HepG2 (cell line): ENCODE measurements around the gene NOX3. TPM values are rescaled to one million over a fixed set of nuclear protein-coding genes. Genes with fewer than 3 reads are reported as not detected.

Experiments
- ATAC-seq: fragments of 200-7000 bp; cut with Tn5 transposase; 3 replicates; pipeline ENCODE4 v1.9.1; 2020; ENCODE audit warnings: mild to moderate bottlenecking, moderate library complexity
- BruUV-seq: library from RNA; stranded (reverse); fragments of 400-500 nt; replicated peaks from 2 replicates; lab custom pipeline; 2021; lab: Mats Ljungman, UMichigan
- CTCF ChIA-PET: fragments of 300-600 bp; formaldehyde crosslinking; extraction: SDS; loops from one replicate; lab custom pipeline; 2021; ENCODE audit warnings: low total read pairs, inconsistent platforms, low intra/inter-chr PET ratio; lab: Yijun Ruan, JAX
- POLR2A ChIA-PET: fragments of 350-600 bp; sonication (Branson Sonifier 250); formaldehyde crosslinking; loops from one replicate; lab custom pipeline; 2020; ENCODE audit warnings: antibody characterized with exemption, inconsistent platforms; lab: Yijun Ruan, JAX
- DNase-seq: peaks from one replicate; pipeline ENCODE4 v3.0.0-alpha.2; 2015; ENCODE audit warnings: low spot score
- FAIRE-seq: peaks from 3 replicates; lab custom pipeline; 2011; peaks lifted over from hg19 to GRCh38; lab: Jason Lieb, UNC
- H2AFZ ChIP-seq: one replicate; pipeline ENCODE4 v1.6.1; 2011; ENCODE audit warnings: low read length, inconsistent platforms
- H3K27ac ChIP-seq: fragments of 300-600 bp; 3 replicates; pipeline ENCODE4 v1.8.0; 2011; ENCODE audit warnings: mixed run types, mild to moderate bottlenecking, mixed read lengths, low read length, inconsistent platforms; ENCODE audit not compliant: insufficient read depth; ENCODE audit errors: extremely low read length
- H3K27me3 ChIP-seq, 2 experiments: fragments of 200-600 bp in 1 of 2; 2 replicates in 1 of 2; 3 replicates in 1 of 2; pipeline versions ENCODE4 v1.6.0 to v1.8.0; 2011; ENCODE audit warnings: low read length in 2 of 2, mild to moderate bottlenecking in 2 of 2, moderate library complexity in 2 of 2, inconsistent platforms in 1 of 2; ENCODE audit not compliant: insufficient read depth in 2 of 2, control insufficient read depth in 1 of 2
- H3K36me3 ChIP-seq, 2 experiments: fragments of 200-600 bp in 1 of 2; replicated peaks in 1 of 2; 2 replicates in 1 of 2; 3 replicates in 1 of 2; pipeline versions ENCODE4 v1.5.1 to v1.8.0; 2011; ENCODE audit warnings: low read length in 2 of 2, inconsistent platforms in 1 of 2; ENCODE audit not compliant: insufficient read depth in 2 of 2, control insufficient read depth in 1 of 2
- H3K4me1 ChIP-seq: 2 replicates; pipeline ENCODE4 v1.5.1; 2012; ENCODE audit warnings: low read length, inconsistent platforms; ENCODE audit not compliant: insufficient read depth
- H3K4me2 ChIP-seq: 2 replicates; pipeline ENCODE4 v1.6.0; 2011; ENCODE audit warnings: low read depth, low read length, inconsistent platforms
- H3K4me3 ChIP-seq, 3 experiments: fragments of 200-600 bp in 1 of 3; sonication (generic), shearing (Covaris generic) in 1 of 3; replicated peaks in 1 of 3; 2 replicates each; pipeline ENCODE4 v1.5.1; 2011 to 2016; ENCODE audit warnings: low read length in 3 of 3, inconsistent platforms in 2 of 3, low read depth in 2 of 3, mild to moderate bottlenecking in 2 of 3, control low read depth in 1 of 3, mixed read lengths in 1 of 3; ENCODE audit not compliant: insufficient read depth in 1 of 3
- H3K79me2 ChIP-seq: one replicate; pipeline ENCODE4 v1.6.1; 2011; ENCODE audit warnings: low read length, inconsistent platforms; ENCODE audit not compliant: insufficient read depth
- H3K9ac ChIP-seq: 2 replicates; pipeline ENCODE4 v1.6.0; 2011; ENCODE audit warnings: mild to moderate bottlenecking, low read depth, low read length, inconsistent platforms; ENCODE audit not compliant: insufficient read depth
- H3K9me3 ChIP-seq: 2 replicates; pipeline ENCODE4 v1.5.1; 2012; ENCODE audit warnings: mild to moderate bottlenecking, low read length
- H4K20me1 ChIP-seq: 2 replicates; pipeline ENCODE4 v1.6.0; 2011; ENCODE audit warnings: inconsistent platforms, mild to moderate bottlenecking, low read length, moderate library complexity; ENCODE audit not compliant: insufficient read depth
- SRSF9 ChIP-seq: fragments of 200-400 bp; formaldehyde crosslinking; IDR thresholded peaks from 2 replicates; pipeline ENCODE4 v1.6.1; 2018; ENCODE audit warnings: borderline replicate concordance, mild to moderate bottlenecking, low read depth, low read length; ENCODE audit not compliant: insufficient read depth, poor library complexity, severe bottlenecking
- ZFP62 ChIP-seq: sonication (generic); formaldehyde crosslinking; IDR thresholded peaks from 2 replicates; pipeline ENCODE4 v1.4.0; 2020; ENCODE audit warnings: missing genetic modification reagents
- ZNF510 ChIP-seq: sonication (generic); formaldehyde crosslinking; IDR thresholded peaks from 2 replicates; pipeline ENCODE4 v1.4.0; 2020; ENCODE audit warnings: low read depth, mild to moderate bottlenecking, missing genetic modification reagents
- WGBS: methylation state at CpG from one replicate; pipeline ENCODE4 v1.1.6; 2017; ENCODE audit warnings: low lambda C conversion rate; 5-methylcytosine and 5-hydroxymethylcytosine counted together
- in situ Hi-C: cut with HindIII; loops from 2 replicates; pipeline ENCODE4 v1.10.0; 2017; ENCODE audit warnings: low pct_unique_long_range_greater_than_20kb; ENCODE audit not compliant: extremely low pct_ligation_motif_present
- intact Hi-C: fragments of 100-400 bp; cut with micrococcal nuclease; formaldehyde crosslinking; loops from one replicate; pipeline ENCODE4 v1.10.0; 2022; ENCODE audit not compliant: unreplicated experiment
- polyA plus RNA-seq, 8 experiments: library from polyadenylated mRNA; depleted of rRNA in 3 of 8; stranded (reverse) in 7 of 8; unstranded in 1 of 8; fragments of >200 nt; fragmentation: Illumina TruSeq in 4 of 8; extraction: Trizol in 4 of 8; gene quantifications; 2 replicates each; pipeline versions ENCODE4 v1.2.1 to v1.2.3, GENCODE V29; 2011 to 2016; ENCODE audit warnings: low read depth in 4 of 8, missing spikeins in 1 of 8, mixed read lengths in 1 of 8; ENCODE audit not compliant: insufficient read depth in 1 of 8
- total RNA-seq, 5 experiments: library from RNA; depleted of rRNA; stranded (reverse); fragments of >200 nt; fragmentation: Illumina TruSeq; extraction: Trizol; gene quantifications; 2 replicates each; pipeline ENCODE4 v1.2.3, GENCODE V29; 2016; ENCODE audit warnings: low read depth in 1 of 5
- TF ChIP-seq, protein P1 (sequence below): sonication (generic); formaldehyde crosslinking; IDR thresholded peaks from 2 replicates; pipeline ENCODE4 v1.4.0; 2020; ENCODE audit warnings: mild to moderate bottlenecking, missing genetic modification reagents
- TF ChIP-seq, protein P2 (sequence below): sonication (generic); formaldehyde crosslinking; IDR thresholded peaks from 2 replicates; pipeline ENCODE4 v1.4.0; 2020; ENCODE audit warnings: missing genetic modification reagents
- TF ChIP-seq, protein P3 (sequence below): sonication (generic); formaldehyde crosslinking; IDR thresholded peaks from 2 replicates; pipeline ENCODE4 v1.4.0; 2020; ENCODE audit warnings: missing genetic modification reagents
- TF ChIP-seq, protein P4 (sequence below): sonication (generic); formaldehyde crosslinking; IDR thresholded peaks from 2 replicates; pipeline ENCODE4 v1.4.0; 2020; ENCODE audit warnings: low read depth, mild to moderate bottlenecking, missing genetic modification reagents
- TF ChIP-seq, protein P5 (sequence below): sonication (generic); formaldehyde crosslinking; IDR thresholded peaks from 2 replicates; pipeline ENCODE4 v1.4.0; 2020; ENCODE audit warnings: mild to moderate bottlenecking, missing genetic modification reagents

NOX3 gene
- total and polyA plus RNA-seq, 2 of the 13 experiments (the other 11 are each of a cell fraction or from before 2014, with no cell fraction given) = 0.09 to 0.18 TPM

DNA sequence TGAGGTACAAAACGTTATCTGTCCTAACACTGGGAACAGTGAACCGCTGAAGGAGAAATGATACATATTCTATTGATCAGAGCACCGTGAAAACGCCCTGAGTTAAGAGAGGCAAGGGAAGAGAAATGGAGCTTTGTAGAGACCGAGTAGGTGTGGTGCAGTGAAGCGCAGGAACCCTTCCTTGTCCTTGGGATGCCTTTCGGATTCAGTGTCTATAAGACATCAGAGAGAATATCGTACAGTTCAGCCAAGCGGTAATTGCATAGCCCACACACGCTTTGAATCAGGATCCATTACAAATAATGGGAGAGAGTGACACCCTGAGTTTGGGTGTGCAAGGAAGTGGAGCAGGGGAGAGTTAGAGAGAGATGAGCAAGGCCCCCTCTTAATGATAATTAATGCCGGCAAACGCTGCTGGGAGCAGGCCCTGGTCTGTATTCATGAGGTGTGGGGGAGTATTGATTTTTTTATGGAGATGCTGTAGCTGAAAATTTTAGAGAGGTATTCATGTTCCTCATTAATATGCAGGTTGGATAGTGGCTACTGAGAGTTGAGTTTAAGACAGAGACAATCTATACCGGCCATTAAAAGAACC is 20.7 kb downstream of the NOX3 start:
- ChIA-PET CTCF (no interaction called here), POLR2A (no interaction called here)
- BruUV-seq = no TSS peak
- Histone ChIP-seq H3K9me3 (no peaks in the 10 kb centered on the region), H3K4me1 (peaks cover 14% of the 10 kb centered on the region), H4K20me1 (no peaks in the 10 kb centered on the region), H3K36me3 (no peaks in the 10 kb centered on the region), H3K27ac (no peak overlapping the region), H3K79me2 (no peaks in the 10 kb centered on the region), H2AFZ (no peak overlapping the region), H3K4me2 (no peak overlapping the region), H3K27me3 (no peaks in the 10 kb centered on the region), H3K4me3 (no peak overlapping the region), H3K9ac (no peak overlapping the region)
- in situ Hi-C loops (no loop called here), intact Hi-C loops (no loop called here)
- 96% methylated on average over 13 of the region's 13 CpGs for WGBS
- FAIRE-seq (no peak), DNase-seq (no peak), ATAC-seq (no peak)
- TF ChIP-seq SRSF9 (no peak), ZFP62 (CRISPR knock-in tag) (no peak), ZNF510 (CRISPR knock-in tag) (no peak)
- TF ChIP-seq, protein P1, sequence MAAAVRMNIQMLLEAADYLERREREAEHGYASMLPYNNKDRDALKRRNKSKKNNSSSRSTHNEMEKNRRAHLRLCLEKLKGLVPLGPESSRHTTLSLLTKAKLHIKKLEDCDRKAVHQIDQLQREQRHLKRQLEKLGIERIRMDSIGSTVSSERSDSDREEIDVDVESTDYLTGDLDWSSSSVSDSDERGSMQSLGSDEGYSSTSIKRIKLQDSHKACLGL = no peak
- TF ChIP-seq, protein P2, sequence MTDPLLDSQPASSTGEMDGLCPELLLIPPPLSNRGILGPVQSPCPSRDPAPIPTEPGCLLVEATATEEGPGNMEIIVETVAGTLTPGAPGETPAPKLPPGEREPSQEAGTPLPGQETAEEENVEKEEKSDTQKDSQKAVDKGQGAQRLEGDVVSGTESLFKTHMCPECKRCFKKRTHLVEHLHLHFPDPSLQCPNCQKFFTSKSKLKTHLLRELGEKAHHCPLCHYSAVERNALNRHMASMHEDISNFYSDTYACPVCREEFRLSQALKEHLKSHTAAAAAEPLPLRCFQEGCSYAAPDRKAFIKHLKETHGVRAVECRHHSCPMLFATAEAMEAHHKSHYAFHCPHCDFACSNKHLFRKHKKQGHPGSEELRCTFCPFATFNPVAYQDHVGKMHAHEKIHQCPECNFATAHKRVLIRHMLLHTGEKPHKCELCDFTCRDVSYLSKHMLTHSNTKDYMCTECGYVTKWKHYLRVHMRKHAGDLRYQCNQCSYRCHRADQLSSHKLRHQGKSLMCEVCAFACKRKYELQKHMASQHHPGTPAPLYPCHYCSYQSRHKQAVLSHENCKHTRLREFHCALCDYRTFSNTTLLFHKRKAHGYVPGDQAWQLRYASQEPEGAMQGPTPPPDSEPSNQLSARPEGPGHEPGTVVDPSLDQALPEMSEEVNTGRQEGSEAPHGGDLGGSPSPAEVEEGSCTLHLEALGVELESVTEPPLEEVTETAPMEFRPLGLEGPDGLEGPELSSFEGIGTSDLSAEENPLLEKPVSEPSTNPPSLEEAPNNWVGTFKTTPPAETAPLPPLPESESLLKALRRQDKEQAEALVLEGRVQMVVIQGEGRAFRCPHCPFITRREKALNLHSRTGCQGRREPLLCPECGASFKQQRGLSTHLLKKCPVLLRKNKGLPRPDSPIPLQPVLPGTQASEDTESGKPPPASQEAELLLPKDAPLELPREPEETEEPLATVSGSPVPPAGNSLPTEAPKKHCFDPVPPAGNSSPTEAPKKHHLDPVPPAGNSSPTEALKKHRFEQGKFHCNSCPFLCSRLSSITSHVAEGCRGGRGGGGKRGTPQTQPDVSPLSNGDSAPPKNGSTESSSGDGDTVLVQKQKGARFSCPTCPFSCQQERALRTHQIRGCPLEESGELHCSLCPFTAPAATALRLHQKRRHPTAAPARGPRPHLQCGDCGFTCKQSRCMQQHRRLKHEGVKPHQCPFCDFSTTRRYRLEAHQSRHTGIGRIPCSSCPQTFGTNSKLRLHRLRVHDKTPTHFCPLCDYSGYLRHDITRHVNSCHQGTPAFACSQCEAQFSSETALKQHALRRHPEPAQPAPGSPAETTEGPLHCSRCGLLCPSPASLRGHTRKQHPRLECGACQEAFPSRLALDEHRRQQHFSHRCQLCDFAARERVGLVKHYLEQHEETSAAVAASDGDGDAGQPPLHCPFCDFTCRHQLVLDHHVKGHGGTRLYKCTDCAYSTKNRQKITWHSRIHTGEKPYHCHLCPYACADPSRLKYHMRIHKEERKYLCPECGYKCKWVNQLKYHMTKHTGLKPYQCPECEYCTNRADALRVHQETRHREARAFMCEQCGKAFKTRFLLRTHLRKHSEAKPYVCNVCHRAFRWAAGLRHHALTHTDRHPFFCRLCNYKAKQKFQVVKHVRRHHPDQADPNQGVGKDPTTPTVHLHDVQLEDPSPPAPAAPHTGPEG (CRISPR knock-in tag) = no peak
- TF ChIP-seq, protein P3, sequence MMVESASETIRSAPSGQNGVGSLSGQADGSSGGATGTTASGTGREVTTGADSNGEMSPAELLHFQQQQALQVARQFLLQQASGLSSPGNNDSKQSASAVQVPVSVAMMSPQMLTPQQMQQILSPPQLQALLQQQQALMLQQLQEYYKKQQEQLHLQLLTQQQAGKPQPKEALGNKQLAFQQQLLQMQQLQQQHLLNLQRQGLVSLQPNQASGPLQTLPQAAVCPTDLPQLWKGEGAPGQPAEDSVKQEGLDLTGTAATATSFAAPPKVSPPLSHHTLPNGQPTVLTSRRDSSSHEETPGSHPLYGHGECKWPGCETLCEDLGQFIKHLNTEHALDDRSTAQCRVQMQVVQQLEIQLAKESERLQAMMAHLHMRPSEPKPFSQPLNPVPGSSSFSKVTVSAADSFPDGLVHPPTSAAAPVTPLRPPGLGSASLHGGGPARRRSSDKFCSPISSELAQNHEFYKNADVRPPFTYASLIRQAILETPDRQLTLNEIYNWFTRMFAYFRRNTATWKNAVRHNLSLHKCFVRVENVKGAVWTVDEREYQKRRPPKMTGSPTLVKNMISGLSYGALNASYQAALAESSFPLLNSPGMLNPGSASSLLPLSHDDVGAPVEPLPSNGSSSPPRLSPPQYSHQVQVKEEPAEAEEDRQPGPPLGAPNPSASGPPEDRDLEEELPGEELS (CRISPR knock-in tag) = no peak
- TF ChIP-seq, protein P4, sequence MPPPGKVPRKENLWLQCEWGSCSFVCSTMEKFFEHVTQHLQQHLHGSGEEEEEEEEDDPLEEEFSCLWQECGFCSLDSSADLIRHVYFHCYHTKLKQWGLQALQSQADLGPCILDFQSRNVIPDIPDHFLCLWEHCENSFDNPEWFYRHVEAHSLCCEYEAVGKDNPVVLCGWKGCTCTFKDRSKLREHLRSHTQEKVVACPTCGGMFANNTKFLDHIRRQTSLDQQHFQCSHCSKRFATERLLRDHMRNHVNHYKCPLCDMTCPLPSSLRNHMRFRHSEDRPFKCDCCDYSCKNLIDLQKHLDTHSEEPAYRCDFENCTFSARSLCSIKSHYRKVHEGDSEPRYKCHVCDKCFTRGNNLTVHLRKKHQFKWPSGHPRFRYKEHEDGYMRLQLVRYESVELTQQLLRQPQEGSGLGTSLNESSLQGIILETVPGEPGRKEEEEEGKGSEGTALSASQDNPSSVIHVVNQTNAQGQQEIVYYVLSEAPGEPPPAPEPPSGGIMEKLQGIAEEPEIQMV (CRISPR knock-in tag) = no peak
- TF ChIP-seq, protein P5, sequence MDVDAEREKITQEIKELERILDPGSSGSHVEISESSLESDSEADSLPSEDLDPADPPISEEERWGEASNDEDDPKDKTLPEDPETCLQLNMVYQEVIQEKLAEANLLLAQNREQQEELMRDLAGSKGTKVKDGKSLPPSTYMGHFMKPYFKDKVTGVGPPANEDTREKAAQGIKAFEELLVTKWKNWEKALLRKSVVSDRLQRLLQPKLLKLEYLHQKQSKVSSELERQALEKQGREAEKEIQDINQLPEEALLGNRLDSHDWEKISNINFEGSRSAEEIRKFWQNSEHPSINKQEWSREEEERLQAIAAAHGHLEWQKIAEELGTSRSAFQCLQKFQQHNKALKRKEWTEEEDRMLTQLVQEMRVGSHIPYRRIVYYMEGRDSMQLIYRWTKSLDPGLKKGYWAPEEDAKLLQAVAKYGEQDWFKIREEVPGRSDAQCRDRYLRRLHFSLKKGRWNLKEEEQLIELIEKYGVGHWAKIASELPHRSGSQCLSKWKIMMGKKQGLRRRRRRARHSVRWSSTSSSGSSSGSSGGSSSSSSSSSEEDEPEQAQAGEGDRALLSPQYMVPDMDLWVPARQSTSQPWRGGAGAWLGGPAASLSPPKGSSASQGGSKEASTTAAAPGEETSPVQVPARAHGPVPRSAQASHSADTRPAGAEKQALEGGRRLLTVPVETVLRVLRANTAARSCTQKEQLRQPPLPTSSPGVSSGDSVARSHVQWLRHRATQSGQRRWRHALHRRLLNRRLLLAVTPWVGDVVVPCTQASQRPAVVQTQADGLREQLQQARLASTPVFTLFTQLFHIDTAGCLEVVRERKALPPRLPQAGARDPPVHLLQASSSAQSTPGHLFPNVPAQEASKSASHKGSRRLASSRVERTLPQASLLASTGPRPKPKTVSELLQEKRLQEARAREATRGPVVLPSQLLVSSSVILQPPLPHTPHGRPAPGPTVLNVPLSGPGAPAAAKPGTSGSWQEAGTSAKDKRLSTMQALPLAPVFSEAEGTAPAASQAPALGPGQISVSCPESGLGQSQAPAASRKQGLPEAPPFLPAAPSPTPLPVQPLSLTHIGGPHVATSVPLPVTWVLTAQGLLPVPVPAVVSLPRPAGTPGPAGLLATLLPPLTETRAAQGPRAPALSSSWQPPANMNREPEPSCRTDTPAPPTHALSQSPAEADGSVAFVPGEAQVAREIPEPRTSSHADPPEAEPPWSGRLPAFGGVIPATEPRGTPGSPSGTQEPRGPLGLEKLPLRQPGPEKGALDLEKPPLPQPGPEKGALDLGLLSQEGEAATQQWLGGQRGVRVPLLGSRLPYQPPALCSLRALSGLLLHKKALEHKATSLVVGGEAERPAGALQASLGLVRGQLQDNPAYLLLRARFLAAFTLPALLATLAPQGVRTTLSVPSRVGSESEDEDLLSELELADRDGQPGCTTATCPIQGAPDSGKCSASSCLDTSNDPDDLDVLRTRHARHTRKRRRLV (CRISPR knock-in tag) = no peak
